NCI-H510A (cell line): ENCODE results near the gene SPTLC3.

Experiments
- DNase-seq: peaks from one replicate; lab custom pipeline; 2025; lab: John Stamatoyannopoulos, UW

Gene SPTLC3

DNA sequence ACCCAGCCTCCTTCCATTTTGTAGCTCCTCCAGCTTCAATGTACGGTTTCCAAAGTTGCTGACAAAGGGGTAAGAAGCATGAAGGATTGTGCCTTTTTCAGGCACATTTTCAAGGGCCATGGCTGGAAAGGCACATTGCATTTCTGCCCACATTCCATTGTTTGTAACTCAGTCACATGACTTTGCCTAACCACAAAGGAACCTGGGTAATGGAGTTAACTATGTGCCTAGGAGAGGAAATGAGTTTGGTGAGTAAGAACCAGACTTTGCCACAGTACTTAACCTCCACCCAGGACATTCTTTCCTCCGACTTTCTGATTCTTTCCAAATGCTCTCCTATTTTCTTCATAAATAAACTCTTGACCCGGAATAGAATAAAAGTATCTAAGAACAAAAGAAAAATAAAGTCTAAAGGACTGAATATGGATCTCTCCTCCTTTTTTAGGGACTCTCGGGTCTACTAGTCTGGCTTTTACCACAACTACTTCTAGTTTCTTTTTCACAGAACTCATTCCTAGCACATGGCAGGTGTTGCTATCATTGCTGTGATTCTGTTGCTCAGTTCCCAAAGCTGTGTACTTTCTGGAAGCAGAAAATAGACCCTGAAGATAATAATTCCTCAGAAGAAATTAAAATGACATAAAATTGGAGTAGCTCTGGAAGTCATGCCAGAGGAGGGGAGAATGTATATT, 130.8 kb downstream of the SPTLC3 start:
- no peak for DNase-seq

DNA sequence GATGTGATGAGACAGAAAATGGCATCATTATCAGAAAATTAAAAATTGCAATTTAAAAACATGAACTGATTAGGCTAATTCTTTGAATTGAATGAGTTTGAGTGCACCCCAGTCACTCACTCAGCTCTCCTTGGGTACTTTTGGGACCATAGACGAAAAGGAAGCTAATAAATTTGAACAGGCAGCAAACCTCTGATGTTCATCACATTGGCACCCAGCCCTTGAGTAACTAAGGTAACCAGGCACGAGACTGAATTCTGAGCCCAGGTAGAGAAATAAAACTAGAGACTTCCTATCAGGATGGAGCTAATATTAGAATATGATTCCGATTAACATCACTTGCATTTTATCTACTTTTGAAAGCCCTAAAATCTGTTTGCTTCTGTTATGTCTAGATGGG, 131.4 kb downstream of the SPTLC3 start:
- DNase-seq: no peak

DNA sequence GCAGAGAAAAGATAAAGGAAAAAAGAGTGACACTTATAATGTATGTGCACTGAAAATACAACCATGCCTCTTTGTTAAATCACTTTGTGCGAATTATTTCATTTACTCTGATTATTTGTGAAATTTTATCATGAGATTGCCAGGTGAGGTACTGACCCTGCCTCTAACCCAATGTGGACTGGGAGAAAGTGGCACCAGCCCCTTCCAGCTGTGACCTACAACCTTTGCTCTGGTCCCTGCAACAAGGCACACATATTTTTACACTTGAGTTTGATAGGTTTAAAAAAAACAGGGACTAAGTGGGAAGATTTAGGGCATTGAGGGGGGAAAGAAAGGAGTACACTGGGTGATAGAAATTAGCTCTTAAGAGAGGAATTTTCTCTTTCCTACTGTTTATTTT, 132.0 kb downstream of the SPTLC3 start:
- no peak for DNase-seq

- no peak for DNase-seq
Observed at GRCh38 chr20:13141546-13141945, 132.8 kb downstream of the SPTLC3 start.

GRCh38 chr20:13142143-13142542, 133.4 kb downstream of the SPTLC3 start:
- no peak for DNase-seq

DNA sequence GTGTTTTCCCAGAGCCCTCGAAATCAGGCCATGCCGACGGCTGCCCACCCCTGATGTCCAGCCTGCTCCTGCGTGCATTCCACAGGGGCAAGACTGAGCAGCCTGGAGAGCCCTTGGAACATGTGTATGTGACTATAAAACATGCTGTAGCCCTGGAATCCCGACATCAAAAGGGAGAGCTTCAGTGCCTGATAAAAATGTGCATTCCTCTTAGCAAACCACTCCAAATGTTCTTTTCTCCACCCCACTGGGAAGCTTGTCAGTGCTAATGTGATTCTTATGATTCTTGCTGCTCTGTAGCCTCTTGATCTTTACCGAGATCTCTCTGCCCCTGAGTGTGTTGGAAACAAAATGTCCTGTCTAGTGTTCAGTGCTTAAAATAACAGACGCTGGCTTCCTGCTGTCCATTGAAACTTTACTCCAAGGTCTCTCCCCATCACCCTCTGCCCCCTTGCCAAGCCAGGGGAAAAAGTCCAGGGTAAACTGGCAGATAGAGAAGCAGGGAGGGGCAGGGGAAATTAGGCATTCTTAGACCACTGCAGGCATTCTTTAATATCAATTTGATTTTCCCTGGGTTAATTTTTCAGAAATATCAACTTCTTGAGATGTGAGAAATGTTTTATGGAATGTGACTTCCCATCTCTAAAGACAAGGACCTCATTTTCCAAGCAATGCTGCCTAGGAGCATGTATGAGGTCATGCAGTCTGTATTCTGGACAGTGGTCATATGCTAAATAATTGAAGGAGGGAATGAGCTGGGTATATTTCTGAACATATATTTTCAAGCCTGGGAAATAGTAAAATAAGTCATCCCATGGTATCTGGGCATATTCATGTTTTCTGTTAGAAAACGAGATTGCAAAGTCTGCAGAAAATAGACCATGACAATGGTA, 138.5 kb downstream of the SPTLC3 start:
- DNase-seq: no peak

DNA sequence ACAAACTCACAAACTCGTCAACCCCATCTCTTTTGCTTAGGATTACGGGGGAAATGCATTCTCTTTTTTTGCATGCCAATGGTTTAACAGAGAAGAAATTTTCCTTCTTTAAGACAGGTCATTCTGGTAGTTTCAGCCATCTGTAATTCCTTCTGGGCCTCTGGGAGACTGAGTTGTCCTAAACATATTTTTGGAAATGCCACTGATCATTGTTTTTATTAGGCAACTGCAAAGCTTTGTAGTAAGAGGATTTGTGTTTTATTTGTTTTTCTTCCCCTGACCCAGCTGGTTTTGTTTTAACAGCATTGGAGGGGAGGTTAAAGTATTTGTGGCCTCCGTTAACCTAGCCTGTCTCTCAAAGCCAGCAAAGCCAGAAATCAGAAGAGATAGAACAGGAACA, 139.2 kb downstream of the SPTLC3 start:
- DNase-seq: no peak

DNA sequence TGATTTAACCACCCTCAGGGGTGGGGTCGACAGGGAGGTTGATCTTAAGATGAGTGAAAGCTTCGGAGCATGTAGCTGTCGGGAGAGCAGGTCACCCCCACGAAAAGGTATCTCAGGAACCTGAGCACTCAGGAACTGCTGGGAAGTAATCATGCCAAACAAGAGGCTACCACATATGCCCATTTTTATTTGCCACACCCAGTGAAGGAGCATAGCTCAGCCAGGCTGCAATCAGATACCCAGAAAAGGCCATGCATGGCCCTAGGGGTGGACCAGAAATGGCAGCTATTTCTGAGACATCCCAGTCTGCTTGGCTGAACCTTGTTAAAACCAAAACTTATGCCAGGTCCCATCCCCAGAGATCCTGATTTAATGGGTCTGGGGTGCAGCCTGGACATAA, 139.6 kb downstream of the SPTLC3 start:
- no peak for DNase-seq

DNA sequence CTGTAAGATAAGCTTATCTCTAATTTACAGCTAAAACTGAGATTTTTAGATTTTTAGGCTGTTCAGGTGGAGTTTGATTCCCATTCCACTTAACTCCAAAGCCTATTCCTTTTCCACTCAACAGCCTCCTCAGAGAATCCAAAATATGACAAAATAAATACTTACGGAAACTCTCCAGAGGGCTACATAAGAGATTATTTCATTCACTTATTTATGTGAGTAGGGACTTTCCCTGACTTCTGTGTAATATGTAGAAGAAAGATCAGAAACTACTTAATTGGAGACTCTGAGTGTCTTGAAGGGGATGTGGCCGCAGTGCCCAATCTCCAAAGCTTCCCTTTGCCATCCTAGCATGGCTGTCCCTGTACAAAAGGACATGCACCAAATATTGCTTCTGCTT, 140.2 kb downstream of the SPTLC3 start:
- DNase-seq: no peak

DNA sequence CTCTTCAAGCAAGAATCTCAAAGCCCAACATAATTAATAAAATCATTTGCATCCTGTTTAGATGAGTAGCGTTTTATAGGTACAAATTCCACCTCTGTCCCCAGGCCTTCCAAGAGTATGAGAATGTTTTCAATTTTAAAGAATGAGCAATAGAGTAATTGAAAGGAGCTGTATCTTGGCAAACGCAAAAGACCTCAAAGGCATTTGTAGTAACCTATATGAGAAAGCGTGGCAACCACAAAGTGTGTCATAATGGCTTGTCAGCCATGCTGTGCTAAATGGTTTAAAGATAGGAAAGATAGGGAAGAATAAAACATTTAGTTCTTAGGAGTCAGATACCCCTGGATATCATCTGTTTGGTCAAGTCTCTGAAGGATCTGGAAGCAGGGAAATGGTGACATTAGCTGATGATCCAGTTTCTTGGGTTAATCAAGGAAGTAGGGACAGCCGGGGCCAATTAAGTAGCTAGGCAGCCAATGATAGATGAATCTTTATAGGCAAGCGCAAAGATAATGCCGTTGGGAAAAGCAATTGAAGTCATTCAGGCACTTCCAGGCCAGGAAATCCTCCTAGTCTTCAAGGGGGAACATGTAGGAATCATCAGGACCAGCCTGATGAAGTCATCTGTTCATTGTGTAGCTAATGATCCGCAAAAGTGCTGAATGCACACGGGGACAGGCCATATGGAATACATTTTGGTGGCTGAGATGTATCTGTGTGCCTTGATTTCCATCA, 140.8 kb downstream of the SPTLC3 start:
- no peak for DNase-seq

- no peak for DNase-seq
Observed at GRCh38 chr20:13158369-13158768, 149.6 kb downstream of the SPTLC3 start.

DNA sequence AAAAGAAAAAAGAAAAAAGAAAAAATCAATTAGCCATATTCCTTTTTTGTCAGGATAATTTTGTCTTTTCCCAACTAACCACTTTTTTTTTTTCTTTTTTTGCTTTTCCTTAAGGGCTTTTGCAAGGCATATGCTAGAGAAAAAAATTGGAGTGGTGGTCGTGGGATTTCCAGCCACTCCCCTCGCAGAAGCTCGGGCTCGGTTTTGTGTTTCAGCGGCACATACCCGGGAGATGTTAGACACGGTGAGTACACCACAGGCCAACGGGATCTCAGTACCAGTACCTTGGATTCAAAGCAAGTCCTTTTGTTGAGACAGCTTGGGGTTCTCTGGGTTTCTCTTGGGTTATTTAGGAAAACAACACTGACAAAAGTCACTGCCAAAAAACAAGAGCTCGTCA, 151.1 kb downstream of the SPTLC3 start:
- DNase-seq: no peak

DNA sequence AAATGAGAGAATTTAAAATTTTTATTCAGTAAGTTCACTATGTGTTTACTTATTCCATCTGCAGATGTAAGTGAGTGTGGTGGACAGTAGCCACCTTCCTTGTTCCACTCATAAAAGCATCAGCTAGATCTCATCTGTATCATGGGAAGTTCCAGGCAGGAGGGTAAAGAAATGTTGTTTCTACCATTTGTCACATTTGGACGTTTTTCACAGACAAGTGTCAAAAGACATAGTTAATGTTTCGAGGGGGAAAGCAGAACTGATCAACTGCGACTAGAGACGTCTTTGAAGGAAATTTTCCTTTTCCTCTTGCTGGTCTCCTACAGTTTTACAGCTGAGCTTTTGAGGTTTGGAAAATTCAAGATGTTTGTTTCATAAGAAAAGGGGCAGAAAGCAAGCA, 156.4 kb downstream of the SPTLC3 start:
- no peak for DNase-seq

- no peak for DNase-seq
Observed at GRCh38 chr20:13166011-13166410, 157.2 kb downstream of the SPTLC3 start.

GRCh38 chr20:13166437-13166836, 157.7 kb downstream of the SPTLC3 start:
- DNase-seq: no peak

DNA sequence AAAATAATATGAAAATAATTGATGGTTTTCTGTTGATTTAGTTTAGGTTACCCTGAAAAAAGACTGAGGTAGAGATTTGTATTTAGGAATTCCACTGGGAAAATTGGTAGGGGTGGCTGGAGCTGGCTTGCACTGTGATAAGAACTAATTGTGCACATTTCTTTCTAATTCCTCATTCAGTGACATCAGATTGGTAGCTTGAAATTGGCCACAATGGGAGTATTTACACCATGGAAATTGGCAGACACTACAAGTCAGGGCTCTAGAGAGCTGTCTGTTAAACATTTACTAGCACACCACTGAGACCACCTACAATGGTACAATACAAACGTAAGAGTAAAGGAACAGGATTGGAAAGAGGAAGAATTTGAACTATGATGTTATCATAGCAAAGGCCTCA, 160.3 kb downstream of the SPTLC3 start:
- DNase-seq: no peak

DNA sequence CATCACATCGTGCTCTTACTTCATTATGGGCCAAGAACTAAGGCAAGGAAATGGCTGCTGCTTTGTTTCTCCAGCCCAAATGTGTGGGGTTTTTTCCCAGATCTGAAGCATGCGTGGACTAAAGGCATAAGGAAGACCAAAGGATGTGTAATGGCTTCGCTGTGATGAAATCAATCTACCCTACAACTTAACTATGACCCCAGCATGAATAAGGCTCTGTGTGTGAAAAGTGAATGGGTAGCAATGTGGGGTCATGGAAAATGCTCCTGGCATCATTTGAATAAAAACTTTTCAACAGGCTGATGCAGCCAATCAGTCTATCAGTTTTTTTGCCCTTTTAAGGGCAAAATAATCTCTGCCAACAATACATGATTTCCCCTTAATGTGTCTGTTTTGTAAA, 162.0 kb downstream of the SPTLC3 start:
- no peak for DNase-seq

GRCh38 chr20:13173201-13173600, 164.4 kb downstream of the SPTLC3 start:
- no peak for DNase-seq

GRCh38 chr20:13174402-13174801, 165.6 kb downstream of the SPTLC3 start:
- no peak for DNase-seq

- DNase-seq: no peak
Observed at GRCh38 chr20:13180986-13181889, 172.5 kb downstream of the SPTLC3 start.

DNA sequence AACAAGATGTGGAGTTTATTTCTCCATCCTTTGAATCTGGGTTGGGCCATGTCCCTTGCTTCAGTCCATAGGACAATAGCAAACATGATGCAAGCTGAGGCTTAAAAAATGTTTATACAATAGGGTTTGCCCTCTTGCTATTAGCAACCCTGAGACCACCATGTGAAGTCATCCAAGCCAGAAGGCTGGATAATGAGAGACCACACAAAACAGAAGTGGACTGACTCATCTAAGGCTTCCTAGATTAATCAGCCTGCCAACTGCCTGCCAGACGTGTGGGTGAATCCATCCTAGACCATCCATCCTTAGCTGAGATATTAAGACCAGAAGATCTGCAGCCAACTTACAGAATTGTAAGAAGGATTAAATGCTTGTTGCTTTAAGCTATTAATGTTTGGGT, 174.2 kb downstream of the SPTLC3 start:
- no peak for DNase-seq
